ENCODE data around the gene ATAD3B. TPM values are rescaled to one million over a fixed set of nuclear protein-coding genes. Genes with fewer than 3 reads are reported as not detected.
"Not testable (repeated sequence)": the region's sequence is repeated elsewhere in the genome, so short reads cannot be mapped to it uniquely, and the experiment has no call there.

The ATAD3B gene
- total RNA-seq, 1 donor from 2014 or later: 44.3 TPM

DNA sequence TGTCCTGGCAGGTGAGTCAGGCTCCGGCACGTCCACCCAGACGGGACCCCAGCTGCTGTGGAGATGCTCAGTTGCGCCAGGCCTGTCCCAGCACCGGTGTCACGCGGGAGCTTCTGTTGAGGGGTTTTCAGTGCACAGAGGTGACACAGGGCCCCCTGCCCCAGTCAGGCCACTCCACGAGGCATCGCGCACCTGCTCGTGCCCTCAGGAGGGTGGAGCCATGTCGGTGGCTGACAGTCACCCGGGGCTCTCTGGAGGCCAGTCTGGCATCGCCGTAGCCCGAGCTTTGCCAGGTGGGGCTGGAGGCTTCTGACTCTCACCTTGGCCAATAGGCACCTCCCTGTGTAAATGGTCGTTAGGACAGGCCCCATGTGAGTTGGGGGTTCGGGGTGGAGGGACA is 57.8 kb downstream of the ATAD3B start:
- peaks cover 13% of the 10 kb centered on the region for H3K36me3 Mint-ChIP-seq
- H3K27me3 Mint-ChIP-seq: no peaks in the 10 kb centered on the region
- H3K4me1 Mint-ChIP-seq (ENCODE audit: unreplicated experiment): no peaks in the 10 kb centered on the region
- no peak overlapping the region for H3K27ac Mint-ChIP-seq
- no peak overlapping the region for H3K4me3 Mint-ChIP-seq
- DNase-seq (ENCODE audit: extremely low spot score, unreplicated experiment): no peak
- TF ChIP-seq, protein P1, sequence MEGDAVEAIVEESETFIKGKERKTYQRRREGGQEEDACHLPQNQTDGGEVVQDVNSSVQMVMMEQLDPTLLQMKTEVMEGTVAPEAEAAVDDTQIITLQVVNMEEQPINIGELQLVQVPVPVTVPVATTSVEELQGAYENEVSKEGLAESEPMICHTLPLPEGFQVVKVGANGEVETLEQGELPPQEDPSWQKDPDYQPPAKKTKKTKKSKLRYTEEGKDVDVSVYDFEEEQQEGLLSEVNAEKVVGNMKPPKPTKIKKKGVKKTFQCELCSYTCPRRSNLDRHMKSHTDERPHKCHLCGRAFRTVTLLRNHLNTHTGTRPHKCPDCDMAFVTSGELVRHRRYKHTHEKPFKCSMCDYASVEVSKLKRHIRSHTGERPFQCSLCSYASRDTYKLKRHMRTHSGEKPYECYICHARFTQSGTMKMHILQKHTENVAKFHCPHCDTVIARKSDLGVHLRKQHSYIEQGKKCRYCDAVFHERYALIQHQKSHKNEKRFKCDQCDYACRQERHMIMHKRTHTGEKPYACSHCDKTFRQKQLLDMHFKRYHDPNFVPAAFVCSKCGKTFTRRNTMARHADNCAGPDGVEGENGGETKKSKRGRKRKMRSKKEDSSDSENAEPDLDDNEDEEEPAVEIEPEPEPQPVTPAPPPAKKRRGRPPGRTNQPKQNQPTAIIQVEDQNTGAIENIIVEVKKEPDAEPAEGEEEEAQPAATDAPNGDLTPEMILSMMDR (conservative IDR thresholded peaks at IDR 0.05): no peak
- H3K9me3 Mint-ChIP-seq: peaks cover 5% of the 10 kb centered on the region

DNA sequence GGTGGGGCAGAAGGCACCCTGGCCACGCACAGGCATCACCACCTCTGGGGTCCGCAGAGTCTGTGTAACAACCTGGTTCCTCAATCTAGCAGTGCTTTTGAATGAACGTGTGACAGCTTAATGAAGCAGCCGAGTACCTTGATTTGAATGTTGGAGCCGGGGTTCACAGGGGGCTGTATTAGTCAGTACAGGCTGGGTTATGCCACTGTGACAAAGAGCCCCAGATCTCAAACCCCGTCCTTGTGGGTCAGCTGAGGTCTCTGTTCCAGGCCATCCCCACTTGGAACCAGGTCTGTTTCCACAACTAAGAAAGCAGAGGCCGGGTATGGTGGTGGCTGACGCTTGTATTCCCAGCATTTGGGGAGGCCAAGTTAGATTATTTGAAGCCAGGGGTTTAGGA is 58.4 kb downstream of the ATAD3B start:
- no peak for DNase-seq (ENCODE audit: extremely low spot score, unreplicated experiment)
- TF ChIP-seq, protein P1 (conservative IDR thresholded peaks at IDR 0.05): no peak
- no peak overlapping the region for H3K4me3 Mint-ChIP-seq
- H3K9me3 Mint-ChIP-seq: peaks cover 5% of the 10 kb centered on the region
- H3K27me3 Mint-ChIP-seq: no peaks in the 10 kb centered on the region
- H3K27ac Mint-ChIP-seq: no peak overlapping the region
- no peaks in the 10 kb centered on the region for H3K4me1 Mint-ChIP-seq (ENCODE audit: unreplicated experiment)
- peaks cover 13% of the 10 kb centered on the region for H3K36me3 Mint-ChIP-seq

DNA sequence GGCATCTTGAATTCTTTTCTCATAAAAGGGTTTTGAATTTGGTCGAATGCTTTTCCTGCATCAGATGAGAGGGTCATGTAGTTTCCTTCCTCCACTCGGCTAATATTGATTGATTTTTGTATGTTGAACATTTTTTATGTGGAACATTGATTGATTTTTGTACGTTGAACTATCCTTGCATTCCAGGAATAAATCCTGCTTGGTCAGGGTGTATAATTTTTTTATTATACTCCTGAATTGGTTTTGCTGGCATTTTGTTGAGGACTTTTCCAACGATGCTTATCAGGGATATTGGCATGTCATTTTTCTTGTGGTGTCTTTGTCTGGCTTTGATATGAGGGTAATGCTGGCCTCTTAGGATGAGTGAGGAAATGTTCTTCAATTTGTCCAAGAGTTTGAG is 60.4 kb downstream of the ATAD3B start:
- Mint-ChIP-seq H3K4me1 (ENCODE audit: unreplicated experiment) (no peaks in the 10 kb centered on the region), H3K27ac (no peak overlapping the region), H3K4me3 (no peak overlapping the region), H3K9me3 (peaks cover 5% of the 10 kb centered on the region), H3K36me3 (peaks cover 13% of the 10 kb centered on the region), H3K27me3 (no peaks in the 10 kb centered on the region)
- TF ChIP-seq, protein P1 (conservative IDR thresholded peaks at IDR 0.05): no peak
- DNase-seq (ENCODE audit: extremely low spot score, unreplicated experiment): no peak

DNA sequence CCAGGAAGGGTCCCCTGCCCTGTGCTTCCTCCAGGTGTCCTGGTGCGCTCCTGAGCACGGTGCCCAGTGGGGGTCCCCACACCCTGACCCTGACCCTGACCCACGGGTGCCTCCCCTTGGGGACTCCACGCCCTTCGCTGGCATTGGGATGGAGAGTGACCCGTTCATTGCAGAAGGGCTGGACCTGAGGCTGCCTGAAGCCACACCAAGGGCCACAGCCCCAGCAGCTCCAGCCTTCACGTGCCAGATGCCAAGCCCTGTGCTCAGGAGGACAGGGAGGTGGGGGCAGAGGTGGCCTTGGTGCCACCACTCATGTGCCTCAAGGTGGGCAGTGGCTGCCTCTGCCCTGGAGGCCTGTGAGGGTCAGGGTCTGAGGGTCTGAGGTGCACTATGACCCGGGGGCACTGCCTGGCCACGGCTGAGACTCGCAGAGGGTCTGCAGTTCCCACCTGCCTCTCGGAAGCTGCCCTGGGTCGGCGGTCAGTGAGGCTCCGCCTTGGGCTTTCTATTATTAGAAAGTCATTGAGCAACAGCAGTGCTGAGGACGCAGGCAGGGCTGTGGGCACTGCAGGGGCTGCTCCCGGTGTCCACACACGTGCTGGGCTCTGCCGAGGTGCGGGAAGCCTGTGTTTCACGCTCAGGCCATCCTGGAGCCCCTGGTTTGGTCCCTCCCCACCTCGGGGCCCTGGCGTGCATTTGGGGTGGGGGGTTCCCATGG is 61.8 kb downstream of the ATAD3B start:
- H3K4me3 Mint-ChIP-seq; H3K4me1 Mint-ChIP-seq (ENCODE audit: unreplicated experiment); H3K27me3 Mint-ChIP-seq; DNase-seq (ENCODE audit: extremely low spot score, unreplicated experiment); H3K27ac Mint-ChIP-seq; H3K9me3 Mint-ChIP-seq: not testable (repeated sequence)
- H3K36me3 Mint-ChIP-seq: peaks cover 13% of the 10 kb centered on the region

DNA sequence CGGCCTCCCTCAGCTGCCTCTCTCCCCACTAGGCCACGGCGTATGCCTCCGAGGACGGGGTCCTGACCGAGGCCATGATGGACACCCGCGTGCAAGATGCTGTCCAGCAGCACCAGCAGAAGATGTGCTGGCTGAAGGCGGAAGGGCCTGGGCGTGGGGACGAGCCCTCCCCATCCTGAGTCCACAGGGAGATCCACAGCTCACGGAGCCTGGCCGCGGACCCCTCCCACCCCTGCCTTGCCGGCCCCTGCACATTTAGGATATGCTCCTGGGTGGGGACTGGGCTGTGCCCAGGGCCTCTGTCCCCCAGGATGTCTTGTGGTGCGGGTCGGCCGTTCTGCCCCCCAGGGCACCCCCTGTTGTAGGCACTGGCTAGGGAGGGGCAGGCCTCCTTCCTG is 62.3 kb downstream of the ATAD3B start:
- not testable (repeated sequence) for H3K4me1 Mint-ChIP-seq (ENCODE audit: unreplicated experiment); H3K4me3 Mint-ChIP-seq; H3K27ac Mint-ChIP-seq

DNA sequence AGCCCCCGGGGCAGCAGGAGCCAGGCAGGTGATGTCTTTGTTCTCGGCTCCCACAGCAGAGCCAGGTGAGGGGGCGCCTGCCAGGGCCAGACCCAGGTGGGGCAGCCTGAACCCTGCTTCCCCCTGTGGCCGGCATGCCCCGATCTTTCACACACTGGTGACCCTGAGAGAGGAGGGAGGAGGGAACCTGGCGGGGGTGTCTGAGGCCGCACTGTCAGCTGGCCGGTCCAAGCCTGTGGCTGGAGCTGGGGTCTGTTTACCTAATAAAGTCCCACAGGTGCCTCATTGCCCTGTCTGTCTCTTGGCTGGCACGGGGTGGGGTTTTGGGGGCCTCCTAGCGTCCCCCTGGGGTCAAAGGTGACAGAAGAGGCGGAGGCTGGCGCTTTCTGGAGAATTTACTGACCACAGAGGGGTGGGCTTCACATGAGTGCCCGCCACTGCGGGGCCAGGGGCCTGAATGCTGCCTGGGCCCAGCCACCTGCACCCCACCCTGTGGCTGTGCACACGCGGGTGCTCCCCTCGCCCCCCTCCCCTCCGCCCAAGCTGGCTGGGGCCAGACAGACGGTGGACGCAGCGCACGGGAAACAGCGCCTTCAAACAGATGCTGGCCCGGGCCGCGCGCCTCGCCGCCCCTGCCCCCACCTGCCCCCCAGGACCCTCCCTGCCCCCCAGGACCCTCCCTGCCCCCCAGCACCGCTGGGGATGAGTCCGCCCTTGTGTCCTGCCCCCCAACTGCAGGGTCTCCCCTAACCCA is 63.0 kb downstream of the ATAD3B start:
- Mint-ChIP-seq H3K4me3 (no peak overlapping the region), H3K36me3 (peaks cover 13% of the 10 kb centered on the region), H3K9me3 (peaks cover 5% of the 10 kb centered on the region), H3K27ac (no peak overlapping the region), H3K27me3 (no peaks in the 10 kb centered on the region), H3K4me1 (ENCODE audit: unreplicated experiment) (no peaks in the 10 kb centered on the region)
- DNase-seq (ENCODE audit: extremely low spot score, unreplicated experiment): no peak
- TF ChIP-seq, protein P1 (conservative IDR thresholded peaks at IDR 0.05): no peak

More for the DNA sequence above, 62.3 kb downstream of the ATAD3B start:
- H3K9me3 Mint-ChIP-seq; DNase-seq (ENCODE audit: extremely low spot score, unreplicated experiment); H3K27me3 Mint-ChIP-seq: not testable (repeated sequence)
- peaks cover 13% of the 10 kb centered on the region for H3K36me3 Mint-ChIP-seq
